Hepatocyte (in vitro differentiated cells): Measurements from ENCODE around the gene FANCI.

Experiments used
- EZH2 ChIP-seq: fragments of 200-600 bp; sonication (generic); IDR thresholded peaks from 2 replicates; pipeline ENCODE4 v1.6.1; 2016; ENCODE audit warnings: antibody characterized with exemption, mild to moderate bottlenecking, borderline replicate concordance
- EZH2phosphoT487 ChIP-seq: fragments of 200-600 bp; sonication (generic); IDR thresholded peaks from one replicate; pipeline ENCODE4 v1.6.1; 2018; ENCODE audit warnings: antibody characterized with exemption, mild to moderate bottlenecking, low read depth, moderate library complexity; ENCODE audit not compliant: unreplicated experiment, severe bottlenecking
- TF ChIP-seq, protein P1 (sequence below): fragments of 200-600 bp; sonication (generic); IDR thresholded peaks from 2 replicates; pipeline ENCODE4 v1.5.1; 2016; ENCODE audit warnings: antibody characterized with exemption, mild to moderate bottlenecking; ENCODE audit not compliant: poor library complexity

DNA sequence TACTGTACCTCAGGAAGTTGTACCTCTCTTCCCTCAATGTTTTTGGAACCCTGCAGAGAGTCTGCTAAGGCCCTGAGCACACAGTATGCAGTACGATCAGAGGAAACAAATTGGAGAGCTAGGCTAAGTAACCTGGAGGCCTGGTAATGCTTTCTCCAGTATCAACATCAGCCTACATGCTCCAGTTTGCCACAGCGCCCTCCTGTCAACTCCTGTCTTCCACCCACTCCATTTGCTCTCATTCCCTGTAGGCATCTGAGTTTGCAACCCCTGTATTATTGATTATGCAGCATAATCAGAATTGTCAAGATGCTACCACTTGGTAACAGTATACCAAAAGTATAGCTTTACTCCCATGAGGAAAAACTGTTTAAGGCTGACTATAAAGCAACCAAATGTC lies 76.4 kb downstream of the FANCI start:
- TF ChIP-seq, protein P1, sequence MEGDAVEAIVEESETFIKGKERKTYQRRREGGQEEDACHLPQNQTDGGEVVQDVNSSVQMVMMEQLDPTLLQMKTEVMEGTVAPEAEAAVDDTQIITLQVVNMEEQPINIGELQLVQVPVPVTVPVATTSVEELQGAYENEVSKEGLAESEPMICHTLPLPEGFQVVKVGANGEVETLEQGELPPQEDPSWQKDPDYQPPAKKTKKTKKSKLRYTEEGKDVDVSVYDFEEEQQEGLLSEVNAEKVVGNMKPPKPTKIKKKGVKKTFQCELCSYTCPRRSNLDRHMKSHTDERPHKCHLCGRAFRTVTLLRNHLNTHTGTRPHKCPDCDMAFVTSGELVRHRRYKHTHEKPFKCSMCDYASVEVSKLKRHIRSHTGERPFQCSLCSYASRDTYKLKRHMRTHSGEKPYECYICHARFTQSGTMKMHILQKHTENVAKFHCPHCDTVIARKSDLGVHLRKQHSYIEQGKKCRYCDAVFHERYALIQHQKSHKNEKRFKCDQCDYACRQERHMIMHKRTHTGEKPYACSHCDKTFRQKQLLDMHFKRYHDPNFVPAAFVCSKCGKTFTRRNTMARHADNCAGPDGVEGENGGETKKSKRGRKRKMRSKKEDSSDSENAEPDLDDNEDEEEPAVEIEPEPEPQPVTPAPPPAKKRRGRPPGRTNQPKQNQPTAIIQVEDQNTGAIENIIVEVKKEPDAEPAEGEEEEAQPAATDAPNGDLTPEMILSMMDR, result no peak
- TF ChIP-seq EZH2 (no peak), EZH2phosphoT487 (no peak)
